GM18873 (cell line): Measurements from ENCODE around the gene IGFBP2.

Experiments
- ATAC-seq: cut with Tn5 transposase; IDR thresholded peaks from one replicate; pipeline ENCODE4 v1.9.1; 2021; ENCODE audit warnings: mild to moderate bottlenecking, moderate library complexity, moderate number of reproducible peaks; ENCODE audit not compliant: unreplicated experiment, low FRiP score

The IGFBP2 gene

GRCh38 chr2:216615298-216616082 lies 17.7 kb upstream of the IGFBP2 start:
- ATAC-seq, result no peak

- no peak for ATAC-seq
Observed at GRCh38 chr2:216616083-216616678, 17.0 kb upstream of the IGFBP2 start.

GRCh38 chr2:216617159-216617815 lies 15.9 kb upstream of the IGFBP2 start:
- ATAC-seq, result no peak

- ATAC-seq, result no peak
Observed at GRCh38 chr2:216618785-216619184, 14.4 kb upstream of the IGFBP2 start.

GRCh38 chr2:216619411-216620393 lies 13.5 kb upstream of the IGFBP2 start:
- ATAC-seq, result no peak

- no peak for ATAC-seq
Observed at GRCh38 chr2:216620786-216621185, 12.4 kb upstream of the IGFBP2 start.

GRCh38 chr2:216621292-216621691 lies 11.9 kb upstream of the IGFBP2 start:
- ATAC-seq, result no peak

GRCh38 chr2:216622526-216622925 lies 10.7 kb upstream of the IGFBP2 start:
- no peak for ATAC-seq

- no peak for ATAC-seq
Observed at GRCh38 chr2:216624251-216624650, 9.0 kb upstream of the IGFBP2 start.

- ATAC-seq, result no peak
Observed at GRCh38 chr2:216626168-216626874, 6.9 kb upstream of the IGFBP2 start.

- ATAC-seq, result no peak
Observed at GRCh38 chr2:216626875-216627245, 6.4 kb upstream of the IGFBP2 start.

- no peak for ATAC-seq
Observed at GRCh38 chr2:216629784-216630183, 3.4 kb upstream of the IGFBP2 start.

- ATAC-seq, result no peak
Observed at GRCh38 chr2:216632346-216632951, 771 bp upstream of the IGFBP2 start.

GRCh38 chr2:216633616-216634369 lies 573 bp downstream of the IGFBP2 start:
- no peak for ATAC-seq

- ATAC-seq, result no peak
Observed at GRCh38 chr2:216634370-216635148, 1.3 kb downstream of the IGFBP2 start.

GRCh38 chr2:216635171-216635570 lies 2.0 kb downstream of the IGFBP2 start:
- ATAC-seq, result no peak

GRCh38 chr2:216635701-216636550 lies 2.7 kb downstream of the IGFBP2 start:
- no peak for ATAC-seq
